Stomach (tissue), 9 donors: Measurements from ENCODE around the gene PIAS1. TPM values are rescaled to one million over a fixed set of nuclear protein-coding genes. Genes with fewer than 3 reads are reported as not detected.
"Not testable (repeated sequence)": the region's sequence is repeated elsewhere in the genome, so short reads cannot be mapped to it uniquely, and the experiment has no call there.

ENCODE experiments used
- DNase-seq, 2 donors: peaks; one replicate each; pipeline versions ENCODE4 v3.0.0 to v3.0.0-alpha.2; 2013 to 2019
- H3K27ac ChIP-seq, 5 donors: fragments of 200-600 bp in 4 of 5; sonication (generic) in 4 of 5; one replicate each; pipeline ENCODE4 v1.5.1; 2013 to 2019; ENCODE audit warnings: mild to moderate bottlenecking in 1 of 5, moderate library complexity in 1 of 5
- H3K27me3 ChIP-seq, 3 donors: fragments of 200-600 bp; sonication (generic); one replicate each; pipeline ENCODE4 v1.5.1; 2017 to 2019; ENCODE audit warnings: mixed run types in 1 of 3
- H3K36me3 ChIP-seq, 4 donors: fragments of 200-600 bp; sonication (generic); 1 replicate in 3 of 4; 2 replicates in 1 of 4; pipeline ENCODE4 v1.5.1; 2016 to 2019
- H3K4me1 ChIP-seq, 4 donors: fragments of 200-600 bp; sonication (generic); one replicate each; pipeline ENCODE4 v1.5.1; 2016 to 2019
- H3K4me3 ChIP-seq, 4 donors: fragments of 200-600 bp; sonication (generic) in 3 of 4; one replicate each; pipeline ENCODE4 v1.5.1; 2016 to 2019; ENCODE audit warnings: mild to moderate bottlenecking in 1 of 4
- H3K9me3 ChIP-seq, 4 donors: fragments of 200-600 bp; sonication (generic); one replicate each; pipeline ENCODE4 v1.5.1; 2016 to 2019
- EP300 ChIP-seq: sonication (generic); formaldehyde crosslinking; IDR thresholded peaks from one replicate; pipeline ENCODE4 v1.6.1; 2017; ENCODE audit warnings: antibody characterized with exemption
- POLR2A ChIP-seq, 4 donors: fragments of 450-650 bp; IDR thresholded peaks; one replicate each; pipeline ENCODE4 v1.6.1; 2016; ENCODE audit warnings: antibody characterized with exemption in 4 of 4, control low read depth in 2 of 4, mild to moderate bottlenecking in 1 of 4, moderate library complexity in 1 of 4
- POLR2AphosphoS5 ChIP-seq, 3 donors: sonication (generic); formaldehyde crosslinking; IDR thresholded peaks; one replicate each; pipeline ENCODE4 v1.6.1; 2016; ENCODE audit warnings: antibody characterized with exemption in 3 of 3
- WGBS, 5 donors: extraction: QIAGEN DNeasy Blood & Tissue Kit in 3 of 5; methylation state at CpG; one replicate each; pipeline versions ENCODE4 v1.1.5 to v1.1.7; 2013 to 2018; 5-methylcytosine and 5-hydroxymethylcytosine counted together
- intact Hi-C: fragments of 100-400 bp; cut with DNase I; formaldehyde crosslinking; loops from one replicate; pipeline ENCODE4 v1.15.1; 2023; ENCODE audit warnings: low total_unique reads
- polyA plus RNA-seq, 3 donors: library from polyadenylated mRNA; stranded (reverse); fragments of 200-250 nt; gene quantifications; one replicate each; pipeline ENCODE4 v1.2.3, GENCODE V29; 2013
- total RNA-seq, 5 donors: library from RNA; depleted of rRNA; stranded (reverse); fragments of >200 nt; gene quantifications; one replicate each; pipeline versions ENCODE4 v1.1.0 to v1.2.3, GENCODE V29; 2014 to 2016
- TF ChIP-seq, protein P1 (sequence below), 7 experiments: fragments of 450-650 bp in 4 of 7; fragments of 200-600 bp in 3 of 7; sonication (generic) in 3 of 7; IDR thresholded peaks; one replicate each; pipeline ENCODE4 v1.5.1; 2016 to 2019; ENCODE audit warnings: antibody characterized with exemption in 7 of 7, control low read depth in 2 of 7, mild to moderate bottlenecking in 1 of 7
- donor health status: healthy with polysubstance abuse.
- donor health status: Bipolar disorder and iron deficiency.
- donor health status: healthy.

PIAS1 gene
- total and polyA plus RNA-seq, 8 donors = 7.9 to 56.6 (median 38.8) TPM

DNA sequence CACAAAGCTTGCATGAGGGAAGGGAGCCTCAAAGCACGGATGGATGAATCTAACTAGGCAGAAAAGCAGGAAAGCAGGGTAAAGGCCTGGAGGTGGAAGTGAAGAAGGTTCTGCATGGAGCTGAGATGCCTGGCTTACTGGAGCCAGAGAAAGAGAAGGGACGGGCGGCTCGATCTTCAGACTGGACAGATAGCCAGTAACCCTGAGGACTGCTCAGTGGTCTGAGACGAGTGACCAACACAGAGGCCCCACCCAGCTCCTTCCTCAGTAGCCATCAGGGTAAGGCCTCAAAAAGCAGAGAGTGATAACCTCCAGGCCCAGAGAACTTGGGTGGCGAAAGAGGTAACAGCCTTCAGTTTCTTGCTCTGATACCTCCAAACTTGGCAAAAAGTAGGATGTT lies 169.1 kb downstream of the PIAS1 start:
- Histone ChIP-seq H3K36me3 (peaks cover 0 to 6% (median 5%) of the 10 kb centered on the region in 4 donors), H3K9me3 (no peaks in the 10 kb centered on the region), H3K4me1 (peaks cover 6 to 17% (median 13%) of the 10 kb centered on the region in 4 donors), H3K4me3 (no peak overlapping the region), H3K27ac (no peak overlapping the region), H3K27me3 (no peaks in the 10 kb centered on the region)
- peak in 1 of 2 donors; percentile 14 for DNase-seq
- intact Hi-C loops = no loop called here
- no peak for TF ChIP-seq POLR2AphosphoS5 (IDR thresholded peaks at IDR 0.05)
- 91 to 98% (median 93%) methylated on average over 6 of the region's 6 CpGs for whole genome bisulfite sequencing, 5 donors

- intact Hi-C loops = no loop called here
- H3K4me1 ChIP-seq = peaks cover 11 to 27% (median 19%) of the 10 kb centered on the region in 4 donors
- H3K4me3 ChIP-seq = no peak overlapping the region
- H3K36me3 ChIP-seq = no peaks in the 10 kb centered on the region
- H3K27ac ChIP-seq = no peak overlapping the region
- peak in 1 of 2 donors; percentile 1 for DNase-seq
- no peak for TF ChIP-seq EP300
- no peak for TF ChIP-seq POLR2AphosphoS5 (IDR thresholded peaks at IDR 0.05)
- TF ChIP-seq POLR2A (IDR thresholded peaks at IDR 0.05) = no peak
- TF ChIP-seq, protein P1, sequence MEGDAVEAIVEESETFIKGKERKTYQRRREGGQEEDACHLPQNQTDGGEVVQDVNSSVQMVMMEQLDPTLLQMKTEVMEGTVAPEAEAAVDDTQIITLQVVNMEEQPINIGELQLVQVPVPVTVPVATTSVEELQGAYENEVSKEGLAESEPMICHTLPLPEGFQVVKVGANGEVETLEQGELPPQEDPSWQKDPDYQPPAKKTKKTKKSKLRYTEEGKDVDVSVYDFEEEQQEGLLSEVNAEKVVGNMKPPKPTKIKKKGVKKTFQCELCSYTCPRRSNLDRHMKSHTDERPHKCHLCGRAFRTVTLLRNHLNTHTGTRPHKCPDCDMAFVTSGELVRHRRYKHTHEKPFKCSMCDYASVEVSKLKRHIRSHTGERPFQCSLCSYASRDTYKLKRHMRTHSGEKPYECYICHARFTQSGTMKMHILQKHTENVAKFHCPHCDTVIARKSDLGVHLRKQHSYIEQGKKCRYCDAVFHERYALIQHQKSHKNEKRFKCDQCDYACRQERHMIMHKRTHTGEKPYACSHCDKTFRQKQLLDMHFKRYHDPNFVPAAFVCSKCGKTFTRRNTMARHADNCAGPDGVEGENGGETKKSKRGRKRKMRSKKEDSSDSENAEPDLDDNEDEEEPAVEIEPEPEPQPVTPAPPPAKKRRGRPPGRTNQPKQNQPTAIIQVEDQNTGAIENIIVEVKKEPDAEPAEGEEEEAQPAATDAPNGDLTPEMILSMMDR (IDR thresholded peaks at IDR 0.05) = no peak
- no peaks in the 10 kb centered on the region for H3K27me3 ChIP-seq
- H3K9me3 ChIP-seq = no peaks in the 10 kb centered on the region
- WGBS, 5 donors = 66 to 87% (median 81%) methylated on average over 3 of the region's 3 CpGs
Observed at GRCh38 chr15:68224108-68224507, 170.0 kb downstream of the PIAS1 start.

DNA sequence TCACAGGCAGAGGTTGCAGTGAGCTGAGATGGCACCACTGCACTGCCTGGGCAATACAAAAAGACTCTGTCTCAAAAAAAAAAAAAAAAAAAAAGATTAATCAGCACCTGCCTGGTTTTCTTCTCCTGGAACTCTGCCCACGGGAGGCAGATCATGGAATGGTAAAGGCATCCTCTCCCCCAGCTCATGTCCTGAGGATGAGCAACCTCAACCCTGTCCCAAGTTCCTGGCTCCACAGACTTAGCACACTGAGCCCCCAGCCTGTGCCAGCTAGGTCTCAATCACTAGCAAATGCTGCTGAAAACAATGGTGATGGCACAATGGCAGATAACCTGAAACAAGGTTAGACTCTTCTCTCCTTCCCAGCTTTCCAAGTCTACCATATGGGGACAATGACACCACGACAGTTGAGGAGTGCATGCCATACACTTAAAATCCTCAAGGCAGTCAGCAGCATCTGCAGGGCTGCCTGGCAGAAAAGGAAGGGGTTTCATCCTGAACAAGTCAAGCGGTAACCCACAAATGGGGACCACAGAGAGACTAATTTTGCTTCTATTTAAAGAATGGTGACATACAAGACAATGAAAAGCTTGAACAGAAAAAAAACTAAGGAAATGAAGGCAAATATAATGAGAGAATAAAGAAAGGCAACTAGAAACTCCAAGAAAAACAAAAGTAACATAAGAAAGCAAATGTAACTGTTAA lies 170.6 kb downstream of the PIAS1 start:
- WGBS, 5 donors = 66 to 83% (median 69%) methylated on average over 3 of the region's 3 CpGs
- TF ChIP-seq, protein P1 (IDR thresholded peaks at IDR 0.05) = no peak
- TF ChIP-seq POLR2A (IDR thresholded peaks at IDR 0.05) (no peak), EP300 (no peak), POLR2AphosphoS5 (IDR thresholded peaks at IDR 0.05) (no peak)
- no peaks in the 10 kb centered on the region for H3K36me3 ChIP-seq
- H3K4me3 ChIP-seq = no peak overlapping the region
- no peak overlapping the region for H3K27ac ChIP-seq
- H3K4me1 ChIP-seq = peaks cover 11 to 27% (median 19%) of the 10 kb centered on the region in 4 donors
- peak in 1 of 2 donors; percentile 14 for DNase-seq
- H3K9me3 ChIP-seq = no peaks in the 10 kb centered on the region
- intact Hi-C loops = no loop called here
- H3K27me3 ChIP-seq = no peaks in the 10 kb centered on the region

DNA sequence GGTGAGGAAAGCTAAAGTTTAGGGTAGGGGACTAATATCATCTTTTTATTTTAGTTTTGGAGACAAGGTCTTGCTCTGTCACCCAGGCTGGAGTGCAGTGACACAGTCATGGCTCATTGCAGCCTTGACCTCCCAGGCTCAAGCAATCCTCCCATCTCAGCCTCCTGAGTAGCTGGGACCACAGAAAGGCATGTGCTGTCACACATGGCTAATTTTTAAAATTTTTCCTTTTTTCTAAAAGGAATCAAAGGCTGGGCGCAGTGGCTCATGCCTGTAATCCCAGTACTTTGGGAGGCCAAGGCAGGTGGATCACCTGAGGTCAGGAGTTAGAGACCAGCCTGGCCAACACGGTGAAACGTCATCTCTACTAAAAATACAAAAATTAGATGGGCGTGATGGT lies 171.3 kb downstream of the PIAS1 start:
- H3K27me3 ChIP-seq, H3K4me3 ChIP-seq, H3K27ac ChIP-seq, intact Hi-C loops, H3K36me3 ChIP-seq, H3K9me3 ChIP-seq: not testable (repeated sequence)
- peak in 1 of 2 donors; percentile 1 for DNase-seq
- 92 to 99% (median 96%) methylated on average over 4 of the region's 4 CpGs for WGBS, 5 donors
- peaks cover 16 to 33% (median 26%) of the 10 kb centered on the region in 4 donors for H3K4me1 ChIP-seq

- TF ChIP-seq POLR2A (IDR thresholded peaks at IDR 0.05) (no peak), EP300 (no peak), POLR2AphosphoS5 (IDR thresholded peaks at IDR 0.05) (no peak)
- TF ChIP-seq, protein P1 (IDR thresholded peaks at IDR 0.05) = no peak
- Histone ChIP-seq H3K9me3 (no peaks in the 10 kb centered on the region), H3K36me3 (no peaks in the 10 kb centered on the region), H3K27me3 (no peaks in the 10 kb centered on the region), H3K27ac (peak overlapping the region in 1 of 5 donors; percentile 93), H3K4me1 (peaks cover 16 to 34% (median 30%) of the 10 kb centered on the region in 4 donors), H3K4me3 (peak overlapping the region in 3 of 4 donors; percentile 75 to 91 (median 88))
- no peak for DNase-seq
- 69 to 79% (median 74%) methylated on average over 9 of the region's 9 CpGs for WGBS, 5 donors
- intact Hi-C loops = no loop called here
Observed at GRCh38 chr15:68227643-68228142, 173.6 kb downstream of the PIAS1 start.
